Measurements from ENCODE around the gene PLEKHG2.

PLEKHG2 gene

DNA sequence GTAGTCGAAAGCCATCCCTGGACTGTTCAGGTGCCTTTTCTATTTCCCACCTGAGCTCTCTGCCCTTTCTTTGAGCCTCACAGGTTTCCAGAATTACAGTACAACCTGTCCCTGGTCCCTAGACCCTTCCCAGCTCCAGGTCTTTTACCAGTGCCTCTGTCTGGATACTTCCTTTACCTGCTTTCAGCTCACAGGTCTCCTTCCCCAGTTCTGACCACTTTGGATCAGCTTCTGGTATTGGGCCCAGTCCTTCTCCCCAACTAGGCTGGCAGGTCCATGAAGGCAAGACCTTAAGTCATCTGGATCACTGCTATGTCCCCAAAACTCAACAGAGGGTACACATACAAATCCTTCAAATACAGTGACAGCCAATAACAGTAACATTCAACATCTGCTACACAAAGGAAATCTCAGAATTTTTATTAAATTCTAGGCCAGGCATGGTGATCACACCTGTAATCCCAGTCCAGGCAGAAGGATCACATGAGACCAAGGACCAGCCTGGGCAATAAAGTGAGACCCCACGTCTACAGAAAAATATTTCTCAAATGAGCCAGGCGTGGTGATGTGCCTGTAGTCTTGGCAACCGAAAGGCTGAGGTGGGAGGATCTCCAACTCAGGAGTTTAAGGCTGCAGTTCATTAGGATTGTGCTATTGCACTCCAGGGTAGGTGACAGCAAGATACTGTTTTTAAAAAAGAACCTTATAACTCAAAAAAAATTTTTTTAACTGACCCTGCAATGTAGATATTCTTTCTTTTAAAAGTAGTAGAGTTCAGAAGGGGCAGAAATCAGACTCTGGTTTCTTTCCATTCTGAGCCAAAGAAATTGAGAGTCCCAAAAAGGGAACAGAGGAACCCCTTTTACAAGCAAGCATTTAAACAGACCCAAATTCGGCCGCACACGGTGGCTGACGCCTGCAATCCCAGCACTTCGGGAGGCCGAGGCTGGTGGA is 21.9 kb downstream of the PLEKHG2 start:
- H3K36me3 ChIP-seq, result peaks cover 50% of the 10 kb centered on the region
- no peaks in the 10 kb centered on the region for H3K27me3 ChIP-seq (ENCODE audit: insufficient read depth, low read depth, severe bottlenecking)
- no peaks in the 10 kb centered on the region for H3K9me3 ChIP-seq (ENCODE audit: severe bottlenecking)
- peak overlapping the region; percentile 96 for H3K4me3 ChIP-seq (ENCODE audit: low read depth, low read length)
- TF ChIP-seq, protein P1, sequence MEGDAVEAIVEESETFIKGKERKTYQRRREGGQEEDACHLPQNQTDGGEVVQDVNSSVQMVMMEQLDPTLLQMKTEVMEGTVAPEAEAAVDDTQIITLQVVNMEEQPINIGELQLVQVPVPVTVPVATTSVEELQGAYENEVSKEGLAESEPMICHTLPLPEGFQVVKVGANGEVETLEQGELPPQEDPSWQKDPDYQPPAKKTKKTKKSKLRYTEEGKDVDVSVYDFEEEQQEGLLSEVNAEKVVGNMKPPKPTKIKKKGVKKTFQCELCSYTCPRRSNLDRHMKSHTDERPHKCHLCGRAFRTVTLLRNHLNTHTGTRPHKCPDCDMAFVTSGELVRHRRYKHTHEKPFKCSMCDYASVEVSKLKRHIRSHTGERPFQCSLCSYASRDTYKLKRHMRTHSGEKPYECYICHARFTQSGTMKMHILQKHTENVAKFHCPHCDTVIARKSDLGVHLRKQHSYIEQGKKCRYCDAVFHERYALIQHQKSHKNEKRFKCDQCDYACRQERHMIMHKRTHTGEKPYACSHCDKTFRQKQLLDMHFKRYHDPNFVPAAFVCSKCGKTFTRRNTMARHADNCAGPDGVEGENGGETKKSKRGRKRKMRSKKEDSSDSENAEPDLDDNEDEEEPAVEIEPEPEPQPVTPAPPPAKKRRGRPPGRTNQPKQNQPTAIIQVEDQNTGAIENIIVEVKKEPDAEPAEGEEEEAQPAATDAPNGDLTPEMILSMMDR (IDR thresholded peaks at IDR 0.05; ENCODE audit: low read depth, low read length), result no peak
- peak overlapping the region; percentile 91; the same call in 1 of the 2 replicates for H3K27ac ChIP-seq
- no peak for DNase-seq

DNA sequence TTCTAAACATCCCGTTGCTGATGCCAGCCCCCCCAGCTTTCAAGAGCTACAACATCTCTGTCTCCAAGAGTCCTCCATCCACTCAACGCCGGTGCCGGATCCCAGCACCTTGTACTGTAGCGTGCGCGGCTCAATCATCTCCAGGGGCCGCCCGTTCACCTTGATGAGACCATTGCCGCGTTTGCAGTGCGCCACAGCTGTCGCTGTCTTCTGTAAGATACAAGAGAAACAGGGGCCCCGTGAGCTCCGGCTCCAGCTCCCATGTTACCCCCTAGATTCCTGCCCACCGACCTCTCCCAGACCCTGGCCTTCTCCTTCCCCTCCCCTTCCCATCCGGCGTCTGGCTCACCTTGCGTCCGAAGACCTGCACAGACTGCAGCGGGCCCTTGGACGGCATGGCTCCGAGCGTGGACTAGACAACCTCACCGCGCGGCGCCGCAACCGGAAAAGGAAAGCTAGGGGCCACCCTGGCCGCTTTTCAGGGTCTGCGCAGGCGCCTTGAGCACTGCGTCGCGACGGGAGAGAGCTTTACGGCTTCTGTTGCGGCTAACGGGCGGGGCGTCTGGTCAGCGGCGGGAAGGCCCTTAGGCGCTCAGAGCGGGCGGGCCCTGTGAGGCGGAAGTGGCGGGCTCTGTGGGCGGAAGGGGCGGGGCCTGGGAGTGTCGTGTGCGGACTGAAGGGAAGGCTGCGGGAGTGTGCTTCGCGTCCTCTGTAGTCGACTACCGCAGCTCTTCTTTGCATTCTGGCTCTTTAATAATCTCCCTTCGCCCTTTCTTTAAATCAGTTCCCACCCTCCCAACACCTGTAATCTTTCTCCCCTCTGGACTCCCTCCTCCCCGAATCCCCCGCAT is 23.3 kb downstream of the PLEKHG2 start, which contains the start of gene RPS16:
Gene RPS16 (minus strand): TSS at position 451 of the 851 bp plus-strand sequence. CDS start 54 bp downstream, at position 397.
- Histone ChIP-seq H3K27ac (peak within 1 kb of the TSS; percentile 91), H3K27me3 (ENCODE audit: insufficient read depth, low read depth, severe bottlenecking) (no peaks in the 10 kb centered on the region), H3K4me3 (ENCODE audit: low read depth, low read length) (peak within 1 kb of the TSS; percentile 96), H3K36me3 (peaks cover 48% of the 10 kb centered on the region), H3K9me3 (ENCODE audit: severe bottlenecking) (no peaks in the 10 kb centered on the region)
- TF ChIP-seq, protein P1 (IDR thresholded peaks at IDR 0.05; ENCODE audit: low read depth, low read length), result no peak
- peak; percentile 99 for DNase-seq

GRCh38 chr19:39436350-39436716 is 23.9 kb downstream of the PLEKHG2 start:
- Histone ChIP-seq H3K27ac (peak overlapping the region; percentile 91), H3K9me3 (ENCODE audit: severe bottlenecking) (no peaks in the 10 kb centered on the region), H3K36me3 (peaks cover 42% of the 10 kb centered on the region), H3K27me3 (ENCODE audit: insufficient read depth, low read depth, severe bottlenecking) (no peaks in the 10 kb centered on the region), H3K4me3 (ENCODE audit: low read depth, low read length) (peak overlapping the region; percentile 96)
- TF ChIP-seq, protein P1 (IDR thresholded peaks at IDR 0.05; ENCODE audit: low read depth, low read length), result no peak
- DNase-seq, result no peak

- Histone ChIP-seq H3K27ac (no peak overlapping the region), H3K9me3 (ENCODE audit: severe bottlenecking) (no peaks in the 10 kb centered on the region), H3K27me3 (ENCODE audit: insufficient read depth, low read depth, severe bottlenecking) (no peaks in the 10 kb centered on the region), H3K4me3 (ENCODE audit: low read depth, low read length) (no peak overlapping the region), H3K36me3 (peaks cover 23% of the 10 kb centered on the region)
- TF ChIP-seq, protein P1 (IDR thresholded peaks at IDR 0.05; ENCODE audit: low read depth, low read length), result no peak
- no peak for DNase-seq
These were observed 25.9 kb downstream of the PLEKHG2 start for GRCh38 chr19:39438270-39438934.

- no peak for DNase-seq
- TF ChIP-seq, protein P1 (IDR thresholded peaks at IDR 0.05; ENCODE audit: low read depth, low read length), result no peak
- no peaks in the 10 kb centered on the region for H3K27me3 ChIP-seq (ENCODE audit: insufficient read depth, low read depth, severe bottlenecking)
These were observed 32.2 kb downstream of the PLEKHG2 start for GRCh38 chr19:39444598-39445195.

More at GRCh38 chr19:39444598-39445195, 32.2 kb downstream of the PLEKHG2 start:
- Histone ChIP-seq H3K4me3 (ENCODE audit: low read depth, low read length) (peak overlapping the region; percentile 95), H3K27ac (peak overlapping the region; percentile 90), H3K9me3 (ENCODE audit: severe bottlenecking) (no peaks in the 10 kb centered on the region), H3K36me3 (peaks cover 21% of the 10 kb centered on the region)
